BLaER1 (cell line): ENCODE results near the gene C6orf89.

ENCODE experiments used
- H3K27ac ChIP-seq: shearing (Covaris generic); formaldehyde crosslinking; 2 replicates; pipeline ENCODE4 v1.8.1; 2022
- H3K27me3 ChIP-seq: shearing (Covaris generic); formaldehyde crosslinking; 2 replicates; pipeline ENCODE4 v1.8.1; 2022
- H3K36me3 ChIP-seq: shearing (Covaris generic); formaldehyde crosslinking; 2 replicates; pipeline ENCODE4 v1.8.1; 2022
- H3K4me1 ChIP-seq: shearing (Covaris generic); formaldehyde crosslinking; 2 replicates; pipeline ENCODE4 v1.8.1; 2022
- H3K4me2 ChIP-seq: shearing (Covaris generic); formaldehyde crosslinking; 2 replicates; pipeline ENCODE4 v1.8.1; 2022
- H3K4me3 ChIP-seq: shearing (Covaris generic); formaldehyde crosslinking; 2 replicates; pipeline ENCODE4 v1.8.1; 2022
- H3K9ac ChIP-seq: shearing (Covaris generic); formaldehyde crosslinking; 2 replicates; pipeline ENCODE4 v1.8.1; 2022
- H3K9me3 ChIP-seq: shearing (Covaris generic); formaldehyde crosslinking; 2 replicates; pipeline ENCODE4 v1.8.1; 2022
- H4K20me1 ChIP-seq: shearing (Covaris generic); formaldehyde crosslinking; 2 replicates; pipeline ENCODE4 v1.8.1; 2022
- Cebpa-rat ChIP-seq: shearing (Covaris generic); IDR thresholded peaks from 2 replicates; pipeline ENCODE4 v1.8.1; 2022

Gene C6orf89

DNA sequence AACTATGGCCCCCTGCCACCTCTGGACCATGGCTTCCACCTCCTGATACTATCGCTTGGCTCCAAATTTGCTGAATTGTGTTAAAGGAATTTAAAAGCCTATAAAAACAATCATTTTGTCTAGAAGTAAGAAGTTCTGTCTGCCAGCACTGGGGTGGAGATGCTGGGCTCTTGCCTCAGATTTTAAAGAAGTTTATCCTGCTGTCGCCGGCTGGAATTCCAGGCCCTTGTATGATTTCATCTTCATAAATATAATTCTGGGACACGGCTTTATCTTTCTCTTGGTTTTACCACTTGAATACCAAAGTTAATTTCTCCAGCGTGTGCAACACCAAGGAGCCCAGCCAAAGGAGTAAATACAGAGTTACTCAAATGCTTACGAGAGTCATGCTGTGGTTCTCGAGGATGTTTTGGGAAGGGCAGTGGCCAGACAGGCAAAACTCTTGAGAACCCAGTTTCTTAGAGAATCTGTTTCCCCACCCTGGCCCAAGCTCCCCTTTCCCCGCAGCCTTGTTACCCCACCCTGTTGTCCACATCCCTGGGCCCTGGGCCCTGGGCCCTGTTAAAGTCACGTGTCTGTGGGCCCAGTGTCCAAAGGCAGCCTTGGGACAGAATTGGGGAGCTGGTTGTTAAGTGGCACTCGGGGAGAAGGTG lies 31.9 kb downstream of the C6orf89 start:
- Histone ChIP-seq H3K27ac (no peak overlapping the region), H4K20me1 (peaks cover 31% of the 10 kb centered on the region), H3K9ac (no peak overlapping the region), H3K4me3 (no peak overlapping the region), H3K36me3 (peaks cover 64% of the 10 kb centered on the region), H3K27me3 (no peaks in the 10 kb centered on the region), H3K4me2 (no peak overlapping the region), H3K4me1 (peaks cover 52% of the 10 kb centered on the region), H3K9me3 (no peaks in the 10 kb centered on the region)
- no peak for TF ChIP-seq Cebpa-rat

DNA sequence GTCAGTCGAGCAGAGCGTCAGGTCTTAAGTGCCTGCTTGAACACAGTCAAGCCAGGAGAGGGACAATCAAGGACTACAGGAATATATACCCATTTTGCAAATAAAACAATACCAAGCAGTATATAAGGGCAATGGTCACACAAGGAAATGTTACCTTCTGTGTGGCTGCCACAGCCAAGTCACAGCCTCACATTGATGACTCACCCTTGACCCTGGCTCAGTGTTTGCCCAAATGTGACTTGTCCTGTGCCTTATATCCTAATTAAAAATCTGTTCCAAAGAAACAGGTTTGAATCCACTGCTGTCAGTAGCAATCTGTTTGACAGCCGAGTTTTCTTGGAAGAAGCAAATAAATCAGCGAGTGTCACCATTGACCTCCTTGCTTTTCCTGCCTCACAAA lies 34.3 kb downstream of the C6orf89 start:
- Histone ChIP-seq H3K36me3 (peaks cover 60% of the 10 kb centered on the region), H3K4me2 (no peak overlapping the region), H3K27ac (no peak overlapping the region), H3K9ac (no peak overlapping the region), H3K27me3 (no peaks in the 10 kb centered on the region), H3K9me3 (no peaks in the 10 kb centered on the region), H3K4me1 (peaks cover 45% of the 10 kb centered on the region), H3K4me3 (no peak overlapping the region), H4K20me1 (0 out of 2 replicates have a peak, but pooled peaks cover 10% of the 10 kb centered on the region)
- TF ChIP-seq Cebpa-rat = no peak

DNA sequence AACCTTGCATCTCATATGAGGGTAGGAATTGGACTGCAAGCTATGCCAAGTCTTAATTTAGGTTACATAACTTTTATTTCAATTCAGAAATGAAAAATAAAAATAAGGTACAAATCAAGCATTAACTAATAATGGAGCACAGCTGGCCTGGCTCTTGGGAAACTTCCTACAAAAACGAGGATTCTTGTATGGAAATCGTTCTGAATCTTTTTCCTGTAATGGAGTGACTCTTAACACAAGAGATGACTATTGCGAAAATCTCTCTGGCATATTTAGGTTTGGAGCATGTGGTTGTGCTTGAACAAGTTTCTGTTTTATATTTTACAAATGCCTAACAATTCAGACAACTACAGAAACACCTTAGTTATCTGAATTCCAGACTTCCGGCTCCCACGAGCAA lies 34.8 kb downstream of the C6orf89 start:
- H3K4me2 ChIP-seq = no peak overlapping the region
- H3K4me3 ChIP-seq = no peak overlapping the region
- peaks cover 45% of the 10 kb centered on the region for H3K4me1 ChIP-seq
- no peak overlapping the region for H3K9ac ChIP-seq
- no peak for TF ChIP-seq Cebpa-rat
- H4K20me1 ChIP-seq = 0 out of 2 replicates have a peak, but pooled peaks cover 5% of the 10 kb centered on the region
- no peaks in the 10 kb centered on the region for H3K9me3 ChIP-seq
- peaks cover 56% of the 10 kb centered on the region for H3K36me3 ChIP-seq
- no peaks in the 10 kb centered on the region for H3K27me3 ChIP-seq
- H3K27ac ChIP-seq = no peak overlapping the region

DNA sequence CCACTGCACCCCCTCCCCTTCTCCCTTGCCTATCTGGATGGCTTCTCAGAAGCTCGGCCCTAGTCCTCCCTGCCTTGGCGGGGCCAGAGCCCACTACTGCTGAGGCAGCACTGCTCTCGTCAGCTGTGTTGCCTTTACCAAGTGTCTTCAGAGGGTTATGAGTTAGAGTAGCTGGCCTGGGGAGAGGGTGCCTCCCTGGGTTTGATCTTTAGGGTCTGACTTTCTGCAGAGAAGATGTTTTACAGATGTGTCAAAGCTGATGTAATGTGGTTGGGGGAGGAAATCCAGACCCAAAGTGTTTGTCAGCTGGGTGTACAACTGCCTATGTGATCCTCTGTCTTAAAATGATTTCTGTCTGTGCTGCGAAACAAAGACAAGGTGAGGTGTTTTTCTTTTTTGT lies 38.4 kb downstream of the C6orf89 start:
- Histone ChIP-seq H3K27ac (no peak overlapping the region), H3K9me3 (no peaks in the 10 kb centered on the region), H3K9ac (no peak overlapping the region), H3K4me1 (peaks cover 60% of the 10 kb centered on the region), H3K36me3 (peaks cover 30% of the 10 kb centered on the region), H4K20me1 (no peaks in the 10 kb centered on the region), H3K27me3 (no peaks in the 10 kb centered on the region), H3K4me2 (peak overlapping the region; percentile 25), H3K4me3 (no peak overlapping the region)
- no peak for TF ChIP-seq Cebpa-rat

DNA sequence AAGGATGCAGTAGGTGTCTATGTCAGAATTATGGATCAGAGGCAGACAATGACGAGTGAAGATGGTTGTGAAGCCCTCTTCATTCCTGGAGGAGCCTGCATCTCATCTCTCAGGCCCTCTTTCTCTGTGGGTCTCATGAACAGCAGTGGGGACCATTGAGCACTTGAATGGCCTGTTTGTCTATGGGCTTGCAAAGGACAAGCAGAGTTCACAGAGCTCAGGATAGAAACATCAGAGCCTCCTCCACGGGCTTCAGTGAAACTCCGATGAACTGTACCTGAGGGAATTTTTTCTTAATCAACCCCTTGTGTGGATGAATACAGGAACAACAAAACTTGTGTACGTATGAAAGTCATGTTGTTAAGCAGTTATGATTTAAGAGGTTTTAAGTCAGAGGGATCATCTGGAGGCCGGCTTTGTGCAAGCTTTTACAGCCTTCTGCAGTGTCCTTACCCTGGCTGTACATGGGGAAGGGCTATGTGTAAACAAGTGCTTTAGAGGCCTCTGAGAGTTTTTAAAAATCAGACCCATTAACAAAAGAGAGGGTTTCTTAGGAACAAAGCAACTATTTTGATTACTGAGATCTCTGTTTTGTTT lies 39.1 kb downstream of the C6orf89 start:
- TF ChIP-seq Cebpa-rat = no peak
- Histone ChIP-seq H3K9ac (no peak overlapping the region; the same call in 1 of the 2 replicates), H3K4me2 (peak overlapping the region; percentile 25; the same call in 1 of the 2 replicates), H3K27me3 (no peaks in the 10 kb centered on the region), H3K36me3 (peaks cover 23% of the 10 kb centered on the region), H4K20me1 (no peaks in the 10 kb centered on the region), H3K4me3 (no peak overlapping the region), H3K4me1 (peaks cover 60% of the 10 kb centered on the region), H3K9me3 (no peaks in the 10 kb centered on the region), H3K27ac (no peak overlapping the region)

DNA sequence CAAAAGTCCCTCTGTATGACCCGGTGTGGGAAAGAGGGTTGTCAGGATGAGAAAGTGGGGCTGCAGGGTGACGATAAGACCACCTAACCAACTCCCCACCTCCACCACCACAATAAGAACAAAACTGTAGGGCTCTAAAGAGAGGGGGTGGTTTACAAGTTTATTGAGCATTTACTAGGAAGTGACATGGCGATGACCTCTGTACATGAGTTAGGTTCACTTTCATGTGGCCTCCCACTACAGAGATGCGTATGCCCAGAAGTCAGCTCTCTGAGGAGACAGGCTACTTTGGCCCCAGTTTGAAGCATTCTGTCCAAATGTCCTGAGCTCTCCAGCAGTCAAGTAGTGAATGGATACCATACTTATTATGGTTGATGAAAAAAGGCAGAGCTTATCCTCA lies 40.1 kb downstream of the C6orf89 start:
- Histone ChIP-seq H3K9ac (no peak overlapping the region), H4K20me1 (no peaks in the 10 kb centered on the region), H3K9me3 (no peaks in the 10 kb centered on the region), H3K27me3 (no peaks in the 10 kb centered on the region), H3K4me1 (peaks cover 58% of the 10 kb centered on the region), H3K27ac (no peak overlapping the region), H3K4me3 (no peak overlapping the region), H3K36me3 (peaks cover 19% of the 10 kb centered on the region), H3K4me2 (peak overlapping the region; percentile 50)
- TF ChIP-seq Cebpa-rat = no peak

DNA sequence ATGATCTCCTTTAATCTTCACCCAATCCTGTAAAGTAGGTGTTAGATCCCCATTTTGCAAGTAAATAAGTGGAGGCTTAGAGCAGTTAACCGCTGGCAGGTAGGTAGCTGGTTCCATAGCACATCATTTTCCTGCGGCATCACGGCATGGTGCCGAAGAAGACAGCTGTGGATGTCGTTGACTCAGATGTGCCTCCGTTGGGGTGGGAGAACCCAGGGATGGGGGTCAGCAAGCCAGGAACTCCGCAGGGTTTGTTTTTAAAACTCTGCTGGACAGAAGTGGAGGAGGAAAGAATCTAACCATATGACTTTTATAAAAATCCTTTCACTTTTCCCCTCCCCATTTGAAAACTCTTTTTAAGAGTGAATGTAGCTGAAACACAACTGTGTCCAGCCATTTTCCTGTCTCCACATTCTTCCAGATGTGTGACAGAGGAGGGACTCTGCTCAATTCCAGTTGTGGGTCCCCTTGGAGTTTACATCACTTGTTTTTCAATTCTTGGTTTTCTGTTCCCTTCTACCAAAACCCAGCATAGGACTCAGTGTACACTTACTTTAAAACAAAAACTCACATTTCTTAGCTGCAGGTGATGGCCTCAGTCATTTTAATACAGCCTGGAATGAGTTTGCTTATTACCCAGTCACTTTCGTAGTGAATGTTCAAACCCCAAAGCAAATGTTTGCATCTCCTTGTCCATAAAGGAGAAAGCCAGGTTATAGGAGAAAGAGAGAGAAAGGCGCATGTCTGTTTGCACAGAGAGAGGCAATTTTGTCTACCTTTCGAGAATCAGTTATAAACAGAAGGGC lies 41.2 kb downstream of the C6orf89 start:
- Histone ChIP-seq H3K9ac (no peak overlapping the region), H3K27ac (no peak overlapping the region), H3K4me3 (no peak overlapping the region), H4K20me1 (no peaks in the 10 kb centered on the region), H3K4me2 (peak overlapping the region; percentile 50), H3K9me3 (no peaks in the 10 kb centered on the region), H3K27me3 (no peaks in the 10 kb centered on the region), H3K4me1 (peaks cover 47% of the 10 kb centered on the region), H3K36me3 (peaks cover 15% of the 10 kb centered on the region)
- TF ChIP-seq Cebpa-rat = no peak

DNA sequence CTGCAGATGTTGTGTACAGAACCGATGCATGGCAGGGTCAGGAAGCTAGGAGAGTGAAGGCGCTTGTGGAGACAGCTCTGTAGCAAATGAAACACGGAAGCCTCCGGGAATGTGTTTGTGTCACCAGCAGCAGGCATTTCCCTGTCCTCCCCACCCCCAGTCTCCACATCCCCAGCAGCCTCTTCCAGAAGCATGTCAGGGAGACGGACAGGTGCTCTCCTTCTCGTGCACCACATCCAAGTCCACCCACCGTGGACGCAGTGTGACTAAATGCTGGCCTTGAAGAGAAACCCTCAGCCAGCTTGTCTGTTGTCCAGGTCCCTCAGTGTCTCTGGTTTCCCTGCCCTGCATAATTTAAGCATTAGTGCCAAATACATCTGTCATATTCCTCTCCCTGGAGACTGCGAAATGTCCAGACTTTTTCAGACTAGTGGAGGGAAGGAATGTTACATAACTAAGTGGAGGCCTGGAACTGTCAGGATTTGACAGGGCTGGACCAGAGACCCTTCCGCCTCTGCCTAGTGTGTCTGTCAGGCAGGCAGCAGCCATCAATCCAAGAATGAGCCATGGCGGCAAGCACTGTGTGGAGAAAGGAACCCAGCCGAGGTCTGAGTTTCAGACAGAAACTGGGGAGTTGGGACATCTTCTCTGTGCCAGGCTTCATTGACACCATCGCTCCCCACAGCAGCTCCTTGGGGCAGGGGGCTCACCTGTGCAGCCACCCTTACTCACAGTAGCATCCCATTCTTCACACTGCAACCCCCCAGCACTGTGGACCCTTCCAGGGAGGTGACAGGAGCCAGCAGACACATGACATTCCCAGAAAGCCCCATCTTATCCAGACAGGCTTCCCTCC lies 42.2 kb downstream of the C6orf89 start:
- Histone ChIP-seq H3K9ac (no peak overlapping the region), H4K20me1 (no peaks in the 10 kb centered on the region), H3K36me3 (peaks cover 15% of the 10 kb centered on the region), H3K27ac (no peak overlapping the region), H3K4me2 (no peak overlapping the region), H3K4me1 (peaks cover 45% of the 10 kb centered on the region), H3K4me3 (no peak overlapping the region), H3K27me3 (no peaks in the 10 kb centered on the region), H3K9me3 (no peaks in the 10 kb centered on the region)
- TF ChIP-seq Cebpa-rat = no peak

DNA sequence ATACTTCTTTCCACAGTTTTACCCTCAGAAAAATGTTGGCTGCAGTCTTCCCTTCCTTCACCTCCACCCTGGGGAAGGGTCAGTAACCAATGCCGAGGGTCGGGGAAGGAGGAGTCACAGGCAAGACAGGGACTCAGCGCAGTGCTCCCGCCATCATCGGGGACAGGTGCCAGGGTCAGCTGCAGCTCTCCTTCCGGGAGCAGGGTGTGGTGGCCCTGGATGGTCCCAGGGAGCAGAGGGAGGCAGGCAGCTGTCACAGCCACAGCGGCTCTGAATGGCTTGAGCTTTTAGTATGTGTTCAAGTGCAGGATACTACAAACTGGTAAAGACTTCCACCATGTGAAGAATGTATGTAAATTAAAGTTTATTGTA lies 42.8 kb downstream of the C6orf89 start:
- Histone ChIP-seq H3K4me3 (no peak overlapping the region), H3K4me2 (no peak overlapping the region), H3K27ac (no peak overlapping the region), H3K4me1 (peaks cover 43% of the 10 kb centered on the region), H3K36me3 (peaks cover 9% of the 10 kb centered on the region), H3K9me3 (no peaks in the 10 kb centered on the region), H3K9ac (no peak overlapping the region), H3K27me3 (no peaks in the 10 kb centered on the region), H4K20me1 (no peaks in the 10 kb centered on the region)
- no peak for TF ChIP-seq Cebpa-rat
